ENCODE data around the gene BNIPL. TPM values are rescaled to one million over a fixed set of nuclear protein-coding genes. Genes with fewer than 3 reads are reported as not detected.
A peak's percentile ranks its signal among the peaks of the same experiment; 100 is the strongest.

The BNIPL gene
- total and polyA plus RNA-seq, 2 of the 13 experiments (the other 11 are each of a cell fraction or from before 2014, with no cell fraction given), result 0.40 to 1.1 TPM

DNA sequence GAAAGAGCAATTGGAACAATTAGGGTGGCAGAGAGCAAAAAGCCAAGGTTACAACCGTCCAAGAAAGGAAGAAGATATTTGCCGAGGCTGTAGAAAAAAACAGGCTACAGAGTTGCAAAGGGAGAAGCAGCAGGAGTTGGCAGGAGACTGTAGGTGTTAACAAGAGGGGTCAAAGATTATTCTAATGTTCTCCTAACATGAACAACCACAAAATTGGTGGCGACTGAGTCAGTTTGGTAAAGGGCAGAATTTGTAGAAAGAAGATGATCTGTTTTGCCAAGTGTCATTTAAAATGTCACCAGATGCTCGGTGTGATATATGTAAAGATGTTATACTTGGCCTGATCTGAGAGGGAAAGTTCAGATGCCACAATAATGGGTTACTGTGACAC is 28.5 kb upstream of the BNIPL start (continued):
- TF ChIP-seq, protein P1, sequence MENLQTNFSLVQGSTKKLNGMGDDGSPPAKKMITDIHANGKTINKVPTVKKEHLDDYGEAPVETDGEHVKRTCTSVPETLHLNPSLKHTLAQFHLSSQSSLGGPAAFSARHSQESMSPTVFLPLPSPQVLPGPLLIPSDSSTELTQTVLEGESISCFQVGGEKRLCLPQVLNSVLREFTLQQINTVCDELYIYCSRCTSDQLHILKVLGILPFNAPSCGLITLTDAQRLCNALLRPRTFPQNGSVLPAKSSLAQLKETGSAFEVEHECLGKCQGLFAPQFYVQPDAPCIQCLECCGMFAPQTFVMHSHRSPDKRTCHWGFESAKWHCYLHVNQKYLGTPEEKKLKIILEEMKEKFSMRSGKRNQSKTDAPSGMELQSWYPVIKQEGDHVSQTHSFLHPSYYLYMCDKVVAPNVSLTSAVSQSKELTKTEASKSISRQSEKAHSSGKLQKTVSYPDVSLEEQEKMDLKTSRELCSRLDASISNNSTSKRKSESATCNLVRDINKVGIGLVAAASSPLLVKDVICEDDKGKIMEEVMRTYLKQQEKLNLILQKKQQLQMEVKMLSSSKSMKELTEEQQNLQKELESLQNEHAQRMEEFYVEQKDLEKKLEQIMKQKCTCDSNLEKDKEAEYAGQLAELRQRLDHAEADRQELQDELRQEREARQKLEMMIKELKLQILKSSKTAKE (CRISPR knock-in tag; IDR thresholded peaks at IDR 0.05; ENCODE audit: borderline replicate concordance), result no peak
- TF ChIP-seq ZNF260 (CRISPR knock-in tag; IDR thresholded peaks at IDR 0.05; ENCODE audit: borderline replicate concordance, low read depth) (no peak), ZNF766 (CRISPR knock-in tag; IDR thresholded peaks at IDR 0.05; ENCODE audit: borderline replicate concordance) (no peak), KAT2B (IDR thresholded peaks at IDR 0.05; ENCODE audit: borderline replicate concordance, low read depth, low read length) (no peak), ZNF792 (CRISPR knock-in tag; IDR thresholded peaks at IDR 0.05) (peak; percentile 7; the same call in 1 of the 2 replicates), ZNF317 (CRISPR knock-in tag; IDR thresholded peaks at IDR 0.05) (0 out of 2 replicates have a peak, but pooled peaks have one; percentile 9), PHF20 (CRISPR knock-in tag; IDR thresholded peaks at IDR 0.05) (no peak), AKAP8 (CRISPR knock-in tag; IDR thresholded peaks at IDR 0.05) (no peak), ZNF232 (CRISPR knock-in tag; IDR thresholded peaks at IDR 0.05; ENCODE audit: borderline replicate concordance) (no peak), ZSCAN21 (CRISPR knock-in tag; IDR thresholded peaks at IDR 0.05; ENCODE audit: borderline replicate concordance) (no peak; the same call in 1 of the 2 replicates), TSC22D2 (CRISPR knock-in tag; IDR thresholded peaks at IDR 0.05; ENCODE audit: borderline replicate concordance) (no peak), ZNF543 (CRISPR knock-in tag; IDR thresholded peaks at IDR 0.05) (no peak), ZNF446 (CRISPR knock-in tag; IDR thresholded peaks at IDR 0.05) (no peak), ZNF607 (CRISPR knock-in tag; IDR thresholded peaks at IDR 0.05; ENCODE audit: borderline replicate concordance) (peak; percentile 41; the same call in 1 of the 2 replicates), YY1 (IDR thresholded peaks at IDR 0.05; ENCODE audit: insufficient read depth, insufficient replicate concordance, low read depth, low read length) (no peak), ZNF343 (CRISPR knock-in tag; IDR thresholded peaks at IDR 0.05) (no peak), JUND (CRISPR knock-in tag; IDR thresholded peaks at IDR 0.05) (0 out of 2 replicates have a peak, but pooled peaks have one; percentile 43), ISX (CRISPR knock-in tag; conservative IDR thresholded peaks at IDR 0.05) (no peak), ZFP36 (IDR thresholded peaks at IDR 0.05; ENCODE audit: borderline replicate concordance, low read depth, low read length, partially characterized antibody) (no peak), ZNF7 (CRISPR knock-in tag; IDR thresholded peaks at IDR 0.05) (no peak), SMYD3 (CRISPR knock-in tag; IDR thresholded peaks at IDR 0.05) (no peak), TGIF2 (CRISPR knock-in tag; IDR thresholded peaks at IDR 0.05) (peak; percentile 16; the same call in 1 of the 2 replicates)
- TF ChIP-seq, protein P2, sequence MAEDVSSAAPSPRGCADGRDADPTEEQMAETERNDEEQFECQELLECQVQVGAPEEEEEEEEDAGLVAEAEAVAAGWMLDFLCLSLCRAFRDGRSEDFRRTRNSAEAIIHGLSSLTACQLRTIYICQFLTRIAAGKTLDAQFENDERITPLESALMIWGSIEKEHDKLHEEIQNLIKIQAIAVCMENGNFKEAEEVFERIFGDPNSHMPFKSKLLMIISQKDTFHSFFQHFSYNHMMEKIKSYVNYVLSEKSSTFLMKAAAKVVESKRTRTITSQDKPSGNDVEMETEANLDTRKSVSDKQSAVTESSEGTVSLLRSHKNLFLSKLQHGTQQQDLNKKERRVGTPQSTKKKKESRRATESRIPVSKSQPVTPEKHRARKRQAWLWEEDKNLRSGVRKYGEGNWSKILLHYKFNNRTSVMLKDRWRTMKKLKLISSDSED (CRISPR knock-in tag; IDR thresholded peaks at IDR 0.05), result no peak
- TF ChIP-seq, protein P3, sequence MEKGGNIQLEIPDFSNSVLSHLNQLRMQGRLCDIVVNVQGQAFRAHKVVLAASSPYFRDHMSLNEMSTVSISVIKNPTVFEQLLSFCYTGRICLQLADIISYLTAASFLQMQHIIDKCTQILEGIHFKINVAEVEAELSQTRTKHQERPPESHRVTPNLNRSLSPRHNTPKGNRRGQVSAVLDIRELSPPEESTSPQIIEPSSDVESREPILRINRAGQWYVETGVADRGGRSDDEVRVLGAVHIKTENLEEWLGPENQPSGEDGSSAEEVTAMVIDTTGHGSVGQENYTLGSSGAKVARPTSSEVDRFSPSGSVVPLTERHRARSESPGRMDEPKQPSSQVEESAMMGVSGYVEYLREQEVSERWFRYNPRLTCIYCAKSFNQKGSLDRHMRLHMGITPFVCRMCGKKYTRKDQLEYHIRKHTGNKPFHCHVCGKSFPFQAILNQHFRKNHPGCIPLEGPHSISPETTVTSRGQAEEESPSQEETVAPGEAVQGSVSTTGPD (CRISPR knock-in tag; IDR thresholded peaks at IDR 0.05), result no peak
- TF ChIP-seq, protein P4, sequence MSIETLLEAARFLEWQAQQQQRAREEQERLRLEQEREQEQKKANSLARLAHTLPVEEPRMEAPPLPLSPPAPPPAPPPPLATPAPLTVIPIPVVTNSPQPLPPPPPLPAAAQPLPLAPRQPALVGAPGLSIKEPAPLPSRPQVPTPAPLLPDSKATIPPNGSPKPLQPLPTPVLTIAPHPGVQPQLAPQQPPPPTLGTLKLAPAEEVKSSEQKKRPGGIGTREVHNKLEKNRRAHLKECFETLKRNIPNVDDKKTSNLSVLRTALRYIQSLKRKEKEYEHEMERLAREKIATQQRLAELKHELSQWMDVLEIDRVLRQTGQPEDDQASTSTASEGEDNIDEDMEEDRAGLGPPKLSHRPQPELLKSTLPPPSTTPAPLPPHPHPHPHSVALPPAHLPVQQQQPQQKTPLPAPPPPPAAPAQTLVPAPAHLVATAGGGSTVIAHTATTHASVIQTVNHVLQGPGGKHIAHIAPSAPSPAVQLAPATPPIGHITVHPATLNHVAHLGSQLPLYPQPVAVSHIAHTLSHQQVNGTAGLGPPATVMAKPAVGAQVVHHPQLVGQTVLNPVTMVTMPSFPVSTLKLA (IDR thresholded peaks at IDR 0.05), result no peak
